SU-DHL-6 (cell line): ENCODE results near the gene HS6ST3.
"Not testable (repeated sequence)": the region's sequence is repeated elsewhere in the genome, so short reads cannot be mapped to it uniquely, and the experiment has no call there.

ENCODE experiments used
- H2AFZ ChIP-seq: fragments of 200-600 bp; sonication (generic); 2 replicates; pipeline ENCODE4 v1.6.1; 2014; ENCODE audit warnings: low read depth, mild to moderate bottlenecking, moderate library complexity, mixed read lengths, antibody characterized with exemption, low read length; ENCODE audit not compliant: severe bottlenecking
- H3F3A ChIP-seq: fragments of 200-600 bp; shearing (Covaris generic); 2 replicates; pipeline ENCODE4 v1.6.0; 2016; ENCODE audit warnings: antibody characterized with exemption, mild to moderate bottlenecking; ENCODE audit not compliant: insufficient read depth
- H3K27ac ChIP-seq: fragments of 200-600 bp; sonication (generic); 2 replicates; pipeline ENCODE4 v1.5.1; 2016; ENCODE audit warnings: low read depth, mild to moderate bottlenecking, low read length, moderate library complexity, mixed read lengths
- H3K27me3 ChIP-seq: fragments of 200-600 bp; sonication (generic), shearing (Covaris generic); 2 replicates; pipeline ENCODE4 v1.6.0; 2014; ENCODE audit warnings: mild to moderate bottlenecking, low read length
- H3K36me3 ChIP-seq: fragments of 200-600 bp; sonication (generic); 2 replicates; pipeline ENCODE4 v1.6.1; 2014; ENCODE audit warnings: mild to moderate bottlenecking, low read length, mixed read lengths
- H3K4me2 ChIP-seq: fragments of 300-600, 200-600 bp; shearing (Covaris generic), sonication (generic); 2 replicates; pipeline ENCODE4 v1.6.0; 2014; ENCODE audit warnings: low read length, low read depth, mild to moderate bottlenecking; ENCODE audit not compliant: poor library complexity, severe bottlenecking
- H3K4me3 ChIP-seq: fragments of 200-600 bp; sonication (generic); 2 replicates; pipeline ENCODE4 v1.5.1; 2014; ENCODE audit warnings: antibody characterized with exemption, low read length, mild to moderate bottlenecking, mixed read lengths; ENCODE audit not compliant: insufficient read depth, poor library complexity, severe bottlenecking
- H3K79me2 ChIP-seq: fragments of 200-600 bp; sonication (generic); 2 replicates; pipeline ENCODE4 v1.6.1; 2014; ENCODE audit warnings: mild to moderate bottlenecking, low read length, moderate library complexity; ENCODE audit not compliant: insufficient read depth
- H3K9ac ChIP-seq: fragments of 200-600 bp; sonication (generic); 2 replicates; pipeline ENCODE4 v1.7.0; 2014; ENCODE audit warnings: mild to moderate bottlenecking, low read length
- H3K9me2 ChIP-seq: fragments of 200-600 bp; sonication (generic); replicated peaks from 2 replicates; pipeline ENCODE4 v1.6.1; 2014; ENCODE audit warnings: low read length; ENCODE audit not compliant: insufficient read depth
- H3K9me3 ChIP-seq: fragments of 200-600 bp; sonication (generic); 2 replicates; pipeline ENCODE4 v1.6.1; 2014; ENCODE audit warnings: low read length, mixed read lengths; ENCODE audit not compliant: insufficient read depth
- H4K20me1 ChIP-seq: fragments of 200-600 bp; sonication (generic); 2 replicates; pipeline ENCODE4 v1.6.1; 2014; ENCODE audit warnings: low read depth, mild to moderate bottlenecking, antibody characterized with exemption, low read length, moderate library complexity, mixed read lengths
- EZH2phosphoT487 ChIP-seq: fragments of 200-600 bp; sonication (generic), shearing (Covaris generic); conservative IDR thresholded peaks from 2 replicates; pipeline ENCODE4 v1.6.1; 2018; ENCODE audit warnings: mild to moderate bottlenecking, antibody characterized with exemption, low read length, moderate library complexity, mixed read lengths
- TF ChIP-seq, protein P1 (sequence below): fragments of 200-600 bp; sonication (generic); IDR thresholded peaks from one replicate; pipeline ENCODE4 v1.5.1; 2017; ENCODE audit warnings: antibody characterized with exemption, mild to moderate bottlenecking, low read length, moderate library complexity; ENCODE audit not compliant: insufficient read depth, poor library complexity, severe bottlenecking

Gene HS6ST3

DNA sequence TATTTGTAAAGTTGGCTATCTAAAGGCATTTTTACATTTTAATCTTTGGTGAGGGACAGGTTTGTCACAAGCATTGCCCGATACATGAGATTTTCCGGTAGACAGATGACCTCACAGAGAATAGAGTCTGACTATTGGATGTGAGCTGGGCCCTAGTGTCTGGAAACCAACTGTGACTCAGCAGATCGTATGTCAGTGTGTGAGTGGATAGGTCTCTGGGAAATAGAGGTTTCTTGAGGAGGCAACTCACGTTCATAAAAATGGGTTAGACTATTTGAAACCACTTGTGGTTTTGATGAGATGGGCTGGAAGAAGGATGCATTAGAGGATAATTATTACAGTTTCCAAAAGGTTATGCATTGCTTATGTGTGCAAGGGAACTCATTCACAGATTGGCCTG is 19.2 kb downstream of the HS6ST3 start:
- TF ChIP-seq EZH2phosphoT487, result no peak
- TF ChIP-seq, protein P1, sequence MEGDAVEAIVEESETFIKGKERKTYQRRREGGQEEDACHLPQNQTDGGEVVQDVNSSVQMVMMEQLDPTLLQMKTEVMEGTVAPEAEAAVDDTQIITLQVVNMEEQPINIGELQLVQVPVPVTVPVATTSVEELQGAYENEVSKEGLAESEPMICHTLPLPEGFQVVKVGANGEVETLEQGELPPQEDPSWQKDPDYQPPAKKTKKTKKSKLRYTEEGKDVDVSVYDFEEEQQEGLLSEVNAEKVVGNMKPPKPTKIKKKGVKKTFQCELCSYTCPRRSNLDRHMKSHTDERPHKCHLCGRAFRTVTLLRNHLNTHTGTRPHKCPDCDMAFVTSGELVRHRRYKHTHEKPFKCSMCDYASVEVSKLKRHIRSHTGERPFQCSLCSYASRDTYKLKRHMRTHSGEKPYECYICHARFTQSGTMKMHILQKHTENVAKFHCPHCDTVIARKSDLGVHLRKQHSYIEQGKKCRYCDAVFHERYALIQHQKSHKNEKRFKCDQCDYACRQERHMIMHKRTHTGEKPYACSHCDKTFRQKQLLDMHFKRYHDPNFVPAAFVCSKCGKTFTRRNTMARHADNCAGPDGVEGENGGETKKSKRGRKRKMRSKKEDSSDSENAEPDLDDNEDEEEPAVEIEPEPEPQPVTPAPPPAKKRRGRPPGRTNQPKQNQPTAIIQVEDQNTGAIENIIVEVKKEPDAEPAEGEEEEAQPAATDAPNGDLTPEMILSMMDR, result no peak
- Histone ChIP-seq H3K79me2 (no peaks in the 10 kb centered on the region), H3K27ac (no peak overlapping the region), H3K4me3 (no peak overlapping the region), H3K4me2 (no peak overlapping the region), H2AFZ (no peak overlapping the region), H3K9me3 (no peaks in the 10 kb centered on the region), H3K36me3 (no peaks in the 10 kb centered on the region), H3F3A (no peaks in the 10 kb centered on the region), H3K9me2 (no peaks in the 10 kb centered on the region; the same call in 1 of the 2 replicates), H3K9ac (no peak overlapping the region), H3K27me3 (no peaks in the 10 kb centered on the region), H4K20me1 (no peaks in the 10 kb centered on the region)

DNA sequence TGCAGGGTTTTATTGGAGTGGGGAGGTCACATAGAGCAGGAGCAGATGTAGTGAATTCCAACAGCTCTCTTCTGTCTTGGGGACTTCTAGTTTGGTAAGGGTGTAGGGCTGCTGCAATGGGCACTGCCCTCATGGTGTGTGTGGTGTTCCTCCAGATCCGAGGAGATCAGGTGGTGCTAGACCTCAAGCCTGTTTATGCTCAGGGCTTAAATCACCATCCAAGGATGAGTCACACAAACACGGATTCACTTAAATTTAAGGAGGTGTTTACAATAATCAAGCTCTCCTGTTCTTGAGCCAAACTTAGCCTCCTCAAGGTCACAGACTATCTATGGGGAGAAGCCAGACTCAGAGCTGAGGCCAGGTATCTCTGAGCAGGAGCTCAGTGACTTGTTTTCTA is 23.0 kb downstream of the HS6ST3 start:
- Histone ChIP-seq H2AFZ (no peak overlapping the region), H3K36me3 (no peaks in the 10 kb centered on the region), H3K79me2 (no peaks in the 10 kb centered on the region), H3K4me3 (no peak overlapping the region), H3K9me2 (no peaks in the 10 kb centered on the region), H3K9ac (no peak overlapping the region), H3K9me3 (no peaks in the 10 kb centered on the region), H3K4me2 (no peak overlapping the region), H3F3A (no peaks in the 10 kb centered on the region), H3K27ac (no peak overlapping the region), H4K20me1 (no peaks in the 10 kb centered on the region), H3K27me3 (no peaks in the 10 kb centered on the region)
- TF ChIP-seq, protein P1, result no peak
- no peak for TF ChIP-seq EZH2phosphoT487

DNA sequence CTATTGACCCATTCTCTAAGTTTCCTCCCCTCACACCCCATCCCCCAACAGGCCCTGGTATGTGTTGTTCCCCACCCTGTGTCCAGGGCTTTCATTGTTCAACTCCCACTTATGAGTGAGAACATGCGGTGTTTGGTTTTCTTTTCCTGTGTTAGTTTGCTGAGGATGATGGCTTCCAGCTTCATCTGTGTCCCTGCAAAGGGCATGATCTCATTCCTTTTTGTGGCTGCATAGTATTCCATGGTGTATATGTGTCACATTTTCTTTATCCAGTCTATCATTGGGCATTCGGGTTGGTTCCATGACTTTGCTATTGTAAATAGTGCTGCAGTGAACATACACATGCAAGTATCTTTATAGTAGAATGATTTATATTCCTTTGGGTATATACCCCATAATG is 25.5 kb downstream of the HS6ST3 start:
- not testable (repeated sequence) for H3K9me3 ChIP-seq, H3K9ac ChIP-seq

DNA sequence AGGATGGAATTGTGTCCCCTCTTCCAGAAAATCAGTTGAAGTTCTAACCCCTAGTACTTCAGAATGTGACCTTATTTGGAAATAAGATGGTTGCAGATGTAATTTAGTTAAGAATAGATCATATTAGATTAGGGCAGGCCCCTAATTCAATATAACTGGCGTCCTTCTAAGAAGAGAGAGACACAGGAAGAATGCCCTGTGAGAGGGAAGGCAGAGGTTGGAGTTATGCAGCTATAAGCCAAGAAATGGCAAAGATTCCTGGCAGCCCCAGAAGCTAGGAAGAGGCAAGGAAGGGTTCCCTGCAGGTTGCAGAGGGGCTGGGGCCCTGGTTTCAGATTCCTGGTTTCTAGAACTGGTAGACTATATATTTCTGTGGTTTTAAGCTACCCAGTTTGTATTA is 30.0 kb downstream of the HS6ST3 start:
- Histone ChIP-seq H3K27ac (no peak overlapping the region), H3K27me3 (no peaks in the 10 kb centered on the region; the same call in 1 of the 2 replicates), H2AFZ (no peak overlapping the region), H3K36me3 (no peaks in the 10 kb centered on the region), H3K9me2 (no peaks in the 10 kb centered on the region), H4K20me1 (no peaks in the 10 kb centered on the region), H3F3A (no peaks in the 10 kb centered on the region), H3K79me2 (no peaks in the 10 kb centered on the region), H3K4me3 (no peak overlapping the region), H3K9me3 (no peaks in the 10 kb centered on the region), H3K4me2 (no peak overlapping the region), H3K9ac (no peak overlapping the region)
- TF ChIP-seq EZH2phosphoT487, result no peak
- TF ChIP-seq, protein P1, result no peak

More for the DNA sequence above, 25.5 kb downstream of the HS6ST3 start:
- not testable (repeated sequence) for H3K27me3 ChIP-seq, H2AFZ ChIP-seq, H3F3A ChIP-seq, H3K27ac ChIP-seq, H3K4me2 ChIP-seq, H4K20me1 ChIP-seq, H3K9me2 ChIP-seq, H3K36me3 ChIP-seq, H3K79me2 ChIP-seq, H3K4me3 ChIP-seq
